Fibroblast of skin of scalp (primary cell): ENCODE data around the gene GNAI2.
"Not testable (repeated sequence)": the region's sequence is repeated elsewhere in the genome, so short reads cannot be mapped to it uniquely, and the experiment has no call there.

ENCODE experiments used
- DNase-seq: peaks from one replicate; pipeline ENCODE4 v3.0.0-alpha.2; 2013

Gene GNAI2

DNA sequence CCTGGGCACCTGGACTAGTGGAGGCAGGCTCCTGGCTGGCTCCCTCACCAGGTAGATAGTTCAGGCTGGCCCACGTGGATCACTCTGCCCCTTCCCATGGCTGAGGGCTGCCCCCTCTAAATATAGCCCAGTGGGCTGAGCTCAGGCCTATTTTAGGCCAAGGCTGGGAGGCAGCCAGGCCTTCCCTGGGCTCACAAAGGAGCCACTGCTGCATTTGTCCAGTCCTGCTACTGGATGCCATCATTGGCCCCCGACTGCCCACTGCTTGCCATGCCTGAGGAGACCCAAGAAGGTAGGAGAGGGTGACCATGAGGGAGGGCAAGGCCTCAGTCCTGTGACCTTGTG lies 42.8 kb downstream of the GNAI2 start, which contains the start of gene LSMEM2:
TSS of gene LSMEM2 (plus strand) at position 208 of the 345 bp plus-strand sequence. CDS start at position 235, 27 bp downstream.
- DNase-seq = no peak

GRCh38 chr3:50279255-50280016 lies 43.4 kb downstream of the GNAI2 start:
- no peak for DNase-seq

- DNase-seq = not testable (repeated sequence)
Observed at GRCh38 chr3:50284121-50284520, 48.1 kb downstream of the GNAI2 start.

GRCh38 chr3:50286322-50287227 lies 50.6 kb downstream of the GNAI2 start:
- no peak for DNase-seq

- DNase-seq = no peak
Observed at GRCh38 chr3:50287262-50287661, 51.3 kb downstream of the GNAI2 start.

DNA sequence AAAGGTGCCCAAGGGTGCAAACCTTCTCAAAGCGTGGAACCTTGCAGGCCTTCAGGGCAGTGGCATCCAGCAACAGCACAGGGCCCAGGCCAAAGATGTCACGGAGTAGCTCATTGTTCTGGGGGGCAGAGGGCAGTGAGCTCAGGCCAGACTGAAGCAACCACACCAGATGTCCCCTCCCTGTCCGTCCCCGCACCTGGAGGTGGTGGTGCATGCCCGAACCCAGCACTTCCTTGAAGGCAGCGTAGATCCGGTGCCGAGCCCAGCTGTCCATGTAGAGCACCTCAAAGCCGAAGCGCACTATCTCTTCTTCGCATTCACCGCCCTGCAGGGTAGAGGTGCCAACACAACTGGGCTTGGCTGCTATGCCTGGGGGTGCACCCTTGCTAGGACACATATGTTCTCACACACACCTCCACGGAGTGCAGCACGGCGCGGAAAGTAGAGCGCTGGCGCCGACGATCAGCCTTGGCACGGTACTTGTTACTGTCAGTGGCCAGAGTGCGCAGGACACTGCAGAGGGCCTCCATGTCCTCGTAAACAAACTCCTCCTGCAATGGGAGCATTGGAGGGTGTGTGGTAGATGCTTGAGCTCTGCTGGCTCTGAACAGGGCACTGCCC lies 52.5 kb downstream of the GNAI2 start:
- no peak for DNase-seq

DNA sequence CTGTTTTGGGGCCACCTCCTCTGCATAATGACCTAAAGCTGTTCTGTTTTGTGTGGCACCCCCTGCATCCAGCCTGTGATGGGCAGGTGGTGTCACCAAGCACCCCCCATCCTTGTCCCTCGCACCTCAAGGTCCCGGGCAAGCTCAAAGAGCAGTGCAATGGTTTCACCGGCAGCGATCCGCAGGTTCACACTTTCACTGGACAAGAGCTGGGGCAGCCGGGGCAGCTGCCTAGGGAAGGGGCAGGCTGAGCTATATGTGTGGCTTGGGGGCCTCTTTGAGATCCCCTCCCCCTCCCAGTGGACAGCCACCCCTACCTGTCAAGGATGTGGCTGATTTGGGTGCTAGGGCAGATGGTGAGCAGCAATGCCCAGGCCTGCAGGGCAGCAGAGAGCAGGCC lies 53.1 kb downstream of the GNAI2 start:
- DNase-seq = no peak

GRCh38 chr3:50290161-50290641 lies 54.2 kb downstream of the GNAI2 start:
- DNase-seq = no peak

- peak; percentile 97 for DNase-seq
Observed at GRCh38 chr3:50292159-50293078, 56.4 kb downstream of the GNAI2 start, which contains the start of gene IFRD2. Gene IFRD2 (minus strand): TSS chr3:50292429. CDS start chr3:50292274, 155 bp downstream.

- no peak for DNase-seq
Observed at GRCh38 chr3:50293079-50293801, 57.2 kb downstream of the GNAI2 start.

GRCh38 chr3:50294089-50294488 lies 58.1 kb downstream of the GNAI2 start:
- DNase-seq = no peak

GRCh38 chr3:50294492-50295403 lies 58.7 kb downstream of the GNAI2 start:
- no peak for DNase-seq

DNA sequence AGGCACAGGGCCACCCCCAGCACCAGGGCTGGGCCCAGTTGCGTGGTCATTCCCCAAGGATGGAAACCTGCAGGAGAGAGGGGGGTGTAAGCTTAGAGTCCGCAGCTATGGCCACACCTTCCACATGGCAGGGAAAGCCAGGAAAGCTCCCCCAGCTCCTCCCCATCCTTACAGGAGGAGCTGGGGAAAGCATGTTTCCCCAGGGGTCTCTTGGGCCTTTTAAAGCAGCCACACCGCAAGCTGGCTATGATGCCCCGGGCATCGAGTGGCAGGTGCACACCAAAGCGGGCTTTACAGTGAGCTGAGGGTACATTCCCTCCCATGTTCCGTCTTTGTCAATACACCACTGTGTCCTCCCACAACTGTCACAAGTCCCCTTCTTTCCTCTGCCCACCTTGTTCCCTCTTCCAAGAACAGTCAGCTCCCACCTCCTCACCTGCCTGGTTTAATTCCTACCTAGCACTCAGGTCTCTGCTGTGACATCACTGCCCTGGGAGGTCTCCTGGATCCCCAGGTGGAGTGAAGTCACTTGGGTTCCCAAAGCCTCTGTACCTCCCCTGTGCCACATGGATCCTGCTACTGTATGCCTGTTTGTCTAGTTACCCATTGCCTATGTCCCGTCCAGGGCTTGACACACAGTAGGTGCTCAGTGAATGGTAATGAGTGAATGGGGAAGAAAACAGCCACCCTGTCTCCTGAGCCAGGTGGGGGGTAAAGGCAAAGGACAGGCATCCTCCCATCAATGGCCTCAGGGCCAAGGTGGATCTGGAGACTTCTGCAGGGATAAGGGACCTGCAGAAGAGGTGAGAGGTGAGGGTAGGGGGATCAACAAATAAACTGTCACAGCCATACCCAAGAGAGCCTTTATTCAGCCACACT lies 59.8 kb downstream of the GNAI2 start:
- DNase-seq = no peak

- DNase-seq = no peak
Observed at GRCh38 chr3:50296721-50297383, 60.8 kb downstream of the GNAI2 start.

DNA sequence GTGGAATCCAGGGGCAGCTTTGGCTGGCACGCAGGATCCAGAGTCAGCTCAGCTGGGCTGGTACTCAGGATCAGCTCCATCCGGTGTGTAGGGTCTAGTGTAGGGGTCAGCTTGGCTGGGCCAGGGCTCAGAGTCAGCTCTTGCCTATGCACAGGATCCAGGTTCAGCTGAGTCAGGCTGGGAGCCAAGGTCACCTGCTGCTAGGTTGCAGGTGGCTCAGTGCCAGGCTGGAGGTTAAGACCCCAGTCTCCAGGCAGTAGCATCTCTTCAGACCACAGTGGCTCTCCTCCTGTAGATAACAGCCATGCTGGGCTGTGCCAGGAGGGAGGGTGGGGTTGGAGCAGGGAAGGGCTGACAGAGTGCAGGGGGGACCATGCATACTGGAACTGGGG lies 61.4 kb downstream of the GNAI2 start:
- DNase-seq = no peak

DNA sequence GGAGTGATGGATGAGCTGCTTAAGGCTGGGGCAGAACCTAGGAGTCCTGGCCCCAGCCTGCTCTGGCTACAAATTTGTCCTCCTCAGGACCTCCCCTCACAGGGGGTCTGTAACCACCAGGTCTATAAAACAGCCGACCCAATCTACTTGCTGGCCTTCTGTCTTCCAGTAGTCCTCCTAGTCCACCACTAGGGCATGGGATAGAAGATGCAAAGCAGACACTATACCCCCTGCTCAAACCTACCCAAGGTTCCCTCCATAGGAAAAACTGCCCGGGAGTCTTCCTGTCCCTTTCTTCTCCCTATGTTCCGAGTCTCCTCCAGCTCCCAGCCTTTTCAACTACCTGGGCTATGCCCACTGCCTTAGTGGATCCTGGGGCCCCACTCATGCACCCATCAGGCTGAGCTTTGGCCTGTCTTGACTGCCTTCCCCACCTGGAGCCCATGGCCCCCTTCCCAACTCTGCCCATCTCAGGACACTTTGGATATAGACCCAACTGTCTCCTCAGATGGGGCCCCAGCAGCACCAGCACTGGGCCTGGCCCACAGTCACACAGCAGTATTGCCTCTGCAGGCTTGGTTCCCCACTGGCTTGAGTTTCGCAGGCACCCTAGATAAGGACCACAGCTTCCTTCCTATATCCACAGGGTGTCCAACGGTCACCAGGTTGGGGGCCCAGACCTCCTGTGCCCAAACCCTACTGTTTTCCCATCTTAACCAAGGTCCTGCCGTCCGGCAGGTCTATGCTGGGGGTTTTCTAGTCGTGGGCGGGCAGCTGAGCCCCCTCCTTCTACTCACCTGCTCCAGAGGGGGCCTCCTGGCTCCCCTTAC lies 62.1 kb downstream of the GNAI2 start:
- DNase-seq = no peak
